ENCODE results near the gene DNAH10.

The DNAH10 gene

DNA sequence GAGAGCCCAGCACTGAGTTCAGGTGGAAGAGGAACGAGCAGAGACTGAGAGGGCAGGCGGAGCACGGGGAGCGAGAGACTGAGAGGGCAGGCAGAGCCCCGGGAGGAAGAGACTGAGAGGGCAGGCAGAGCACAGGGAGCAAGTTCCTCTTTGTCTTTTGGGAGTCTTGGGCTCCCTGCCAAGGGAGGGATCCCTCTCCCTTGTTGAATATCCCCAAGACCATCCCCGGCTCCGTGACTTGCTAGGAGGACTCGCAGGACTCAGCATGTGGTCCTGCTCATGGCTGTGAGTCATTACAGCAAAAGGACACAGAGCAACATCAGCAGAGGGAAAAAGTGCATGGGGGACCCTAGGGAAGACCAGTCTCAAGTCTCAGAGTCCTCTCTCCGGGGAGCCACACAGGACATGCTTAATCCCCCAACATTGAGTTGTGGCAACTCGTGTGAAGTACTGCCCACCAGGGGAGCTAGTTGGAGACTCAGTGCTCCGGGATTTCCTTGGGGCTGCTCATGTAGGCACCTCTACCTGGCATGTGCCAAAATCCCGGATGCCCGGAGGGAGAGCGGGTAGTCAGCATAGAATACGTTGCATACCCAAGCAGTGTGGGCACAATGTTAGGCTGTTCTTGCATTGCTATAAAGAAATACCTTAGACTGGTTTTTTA, 129.5 kb downstream of the DNAH10 start:
- no peaks in the 10 kb centered on the region for H3K4me1 ChIP-seq (ENCODE audit: control insufficient read depth, low read depth, low read length)
- no peak overlapping the region for H3K4me3 ChIP-seq (ENCODE audit: low read length)
- H3K9me3 ChIP-seq (ENCODE audit: control insufficient read depth, low read depth, low read length), result no peaks in the 10 kb centered on the region
- no peaks in the 10 kb centered on the region for H3K27me3 ChIP-seq (ENCODE audit: control insufficient read depth, insufficient read depth, low read length)
- H3K9ac ChIP-seq (ENCODE audit: low read length), result no peak overlapping the region
- no peaks in the 10 kb centered on the region for H3K36me3 ChIP-seq (ENCODE audit: control insufficient read depth, low read depth, low read length)
- H3K27ac ChIP-seq (ENCODE audit: low read length), result no peak overlapping the region

DNA sequence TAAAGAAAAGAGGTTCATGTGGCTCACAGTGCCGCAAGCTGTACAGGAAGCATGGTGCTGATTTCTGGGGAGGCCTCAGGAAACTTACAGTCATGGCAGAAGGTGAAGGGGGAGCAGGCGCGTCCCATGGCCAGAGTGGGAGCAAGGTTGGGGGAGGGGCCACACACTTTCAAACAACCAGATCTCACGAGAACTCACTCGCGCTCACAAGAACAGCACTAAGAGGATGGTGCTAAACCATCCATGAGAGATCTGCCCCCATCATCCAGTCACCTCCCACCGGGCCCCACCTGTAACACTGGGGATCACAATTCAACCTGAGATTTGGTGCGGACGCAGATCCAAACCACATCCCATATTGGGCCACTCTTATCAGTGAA, 130.1 kb downstream of the DNAH10 start:
- H3K27me3 ChIP-seq (ENCODE audit: control insufficient read depth, insufficient read depth, low read length), result no peaks in the 10 kb centered on the region
- no peaks in the 10 kb centered on the region for H3K36me3 ChIP-seq (ENCODE audit: control insufficient read depth, low read depth, low read length)
- no peaks in the 10 kb centered on the region for H3K9me3 ChIP-seq (ENCODE audit: control insufficient read depth, low read depth, low read length)
- no peak overlapping the region for H3K9ac ChIP-seq (ENCODE audit: low read length)
- no peaks in the 10 kb centered on the region for H3K4me1 ChIP-seq (ENCODE audit: control insufficient read depth, low read depth, low read length)
- no peak overlapping the region for H3K27ac ChIP-seq (ENCODE audit: low read length)
- H3K4me3 ChIP-seq (ENCODE audit: low read length), result no peak overlapping the region

DNA sequence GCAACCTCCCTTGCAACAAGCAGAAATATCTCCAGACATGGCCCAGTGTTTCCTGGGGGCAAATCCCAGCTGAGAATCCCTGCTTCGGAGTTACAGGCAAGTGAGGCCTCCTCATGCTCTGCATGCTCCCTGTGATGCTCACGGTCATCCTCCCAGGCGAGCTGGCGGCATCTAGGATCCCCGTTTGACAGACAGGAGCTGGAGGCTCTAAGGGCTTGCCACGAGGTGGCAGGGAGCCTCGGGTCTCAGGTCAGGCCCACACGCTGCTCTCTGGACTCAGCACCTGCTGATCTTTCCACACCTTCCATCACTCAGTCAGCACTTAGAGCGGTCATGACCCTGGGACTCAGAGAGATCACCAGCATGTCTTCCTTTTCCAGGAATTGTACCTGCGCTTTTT, 130.8 kb downstream of the DNAH10 start:
- H3K36me3 ChIP-seq (ENCODE audit: control insufficient read depth, low read depth, low read length), result no peaks in the 10 kb centered on the region
- no peaks in the 10 kb centered on the region for H3K9me3 ChIP-seq (ENCODE audit: control insufficient read depth, low read depth, low read length)
- H3K27ac ChIP-seq (ENCODE audit: low read length), result no peak overlapping the region
- H3K4me1 ChIP-seq (ENCODE audit: control insufficient read depth, low read depth, low read length), result no peaks in the 10 kb centered on the region
- no peak overlapping the region for H3K9ac ChIP-seq (ENCODE audit: low read length)
- no peak overlapping the region for H3K4me3 ChIP-seq (ENCODE audit: low read length)
- H3K27me3 ChIP-seq (ENCODE audit: control insufficient read depth, insufficient read depth, low read length), result no peaks in the 10 kb centered on the region

DNA sequence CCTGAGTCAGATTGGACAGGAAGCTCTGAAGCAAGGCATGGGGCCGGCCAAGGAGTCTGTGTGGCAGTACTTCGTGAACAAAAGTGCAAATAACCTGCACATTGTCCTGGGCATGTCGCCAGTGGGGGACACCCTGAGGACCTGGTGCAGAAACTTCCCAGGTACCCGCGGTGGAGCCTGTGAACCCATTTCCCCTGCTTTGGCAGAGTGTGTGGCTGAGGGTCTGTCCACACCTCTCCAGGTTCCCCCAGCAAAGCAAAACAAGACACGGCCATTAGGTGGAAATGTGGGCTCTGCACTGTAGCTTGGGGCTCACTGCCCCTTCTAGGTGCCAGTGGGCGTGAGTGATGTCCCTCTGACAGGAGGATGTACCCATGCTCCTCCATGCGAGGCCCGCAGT, 131.2 kb downstream of the DNAH10 start:
- H3K4me1 ChIP-seq (ENCODE audit: control insufficient read depth, low read depth, low read length), result no peaks in the 10 kb centered on the region
- no peak overlapping the region for H3K9ac ChIP-seq (ENCODE audit: low read length)
- H3K27ac ChIP-seq (ENCODE audit: low read length), result no peak overlapping the region
- no peaks in the 10 kb centered on the region for H3K9me3 ChIP-seq (ENCODE audit: control insufficient read depth, low read depth, low read length)
- no peaks in the 10 kb centered on the region for H3K36me3 ChIP-seq (ENCODE audit: control insufficient read depth, low read depth, low read length)
- H3K4me3 ChIP-seq (ENCODE audit: low read length), result no peak overlapping the region
- H3K27me3 ChIP-seq (ENCODE audit: control insufficient read depth, insufficient read depth, low read length), result no peaks in the 10 kb centered on the region

DNA sequence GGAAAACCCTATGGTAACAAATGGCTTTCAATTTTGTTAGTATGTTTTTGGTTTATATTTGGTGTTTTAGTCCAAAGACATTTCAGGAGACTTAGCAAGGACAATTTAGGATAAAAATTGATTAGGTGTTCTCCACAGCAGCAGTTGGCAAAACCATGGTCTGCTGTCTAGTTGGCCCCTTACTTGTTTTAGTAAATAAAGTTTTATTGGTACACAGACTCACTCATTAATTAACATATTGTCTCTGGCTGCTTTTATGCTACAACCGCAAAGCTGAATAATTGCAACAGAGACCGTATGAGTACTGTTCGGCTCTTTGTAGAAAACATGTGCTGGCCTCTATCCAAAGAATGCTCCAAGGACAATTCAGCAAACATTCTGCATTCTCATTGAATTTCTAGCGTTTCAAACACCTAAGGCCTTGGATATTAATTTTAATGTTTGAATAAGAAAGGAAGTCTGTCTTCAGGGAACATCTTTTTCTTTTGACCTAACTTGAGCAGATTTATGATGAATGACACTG, 132.8 kb downstream of the DNAH10 start:
- H3K4me3 ChIP-seq (ENCODE audit: low read length), result no peak overlapping the region
- H3K27me3 ChIP-seq (ENCODE audit: control insufficient read depth, insufficient read depth, low read length), result no peaks in the 10 kb centered on the region
- no peak overlapping the region for H3K27ac ChIP-seq (ENCODE audit: low read length)
- H3K4me1 ChIP-seq (ENCODE audit: control insufficient read depth, low read depth, low read length), result no peaks in the 10 kb centered on the region
- H3K36me3 ChIP-seq (ENCODE audit: control insufficient read depth, low read depth, low read length), result no peaks in the 10 kb centered on the region
- H3K9me3 ChIP-seq (ENCODE audit: control insufficient read depth, low read depth, low read length), result no peaks in the 10 kb centered on the region
- H3K9ac ChIP-seq (ENCODE audit: low read length), result no peak overlapping the region

DNA sequence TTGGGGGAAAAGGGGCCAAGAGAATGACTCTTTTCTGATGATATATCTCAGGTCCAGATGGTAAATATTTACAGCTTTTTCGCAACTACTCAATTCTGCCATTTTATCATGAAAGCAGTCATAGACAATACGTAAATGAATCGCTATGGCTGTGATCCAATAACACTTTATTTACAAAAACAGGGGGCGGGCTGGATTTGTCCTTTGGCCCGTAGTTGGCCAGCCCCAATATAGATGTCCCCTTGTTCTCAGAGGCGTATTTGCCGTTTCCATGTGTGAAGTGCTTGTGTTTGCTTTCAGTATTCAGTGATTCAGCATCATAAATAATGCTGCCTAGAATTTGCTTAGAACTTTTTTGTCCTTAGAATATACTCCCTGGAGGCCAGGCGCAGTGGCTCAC, 133.3 kb downstream of the DNAH10 start:
- H3K4me1 ChIP-seq (ENCODE audit: control insufficient read depth, low read depth, low read length), result no peaks in the 10 kb centered on the region
- H3K36me3 ChIP-seq (ENCODE audit: control insufficient read depth, low read depth, low read length), result no peaks in the 10 kb centered on the region
- H3K27me3 ChIP-seq (ENCODE audit: control insufficient read depth, insufficient read depth, low read length), result no peaks in the 10 kb centered on the region
- no peaks in the 10 kb centered on the region for H3K9me3 ChIP-seq (ENCODE audit: control insufficient read depth, low read depth, low read length)
- no peak overlapping the region for H3K9ac ChIP-seq (ENCODE audit: low read length)
- no peak overlapping the region for H3K27ac ChIP-seq (ENCODE audit: low read length)
- no peak overlapping the region for H3K4me3 ChIP-seq (ENCODE audit: low read length)

DNA sequence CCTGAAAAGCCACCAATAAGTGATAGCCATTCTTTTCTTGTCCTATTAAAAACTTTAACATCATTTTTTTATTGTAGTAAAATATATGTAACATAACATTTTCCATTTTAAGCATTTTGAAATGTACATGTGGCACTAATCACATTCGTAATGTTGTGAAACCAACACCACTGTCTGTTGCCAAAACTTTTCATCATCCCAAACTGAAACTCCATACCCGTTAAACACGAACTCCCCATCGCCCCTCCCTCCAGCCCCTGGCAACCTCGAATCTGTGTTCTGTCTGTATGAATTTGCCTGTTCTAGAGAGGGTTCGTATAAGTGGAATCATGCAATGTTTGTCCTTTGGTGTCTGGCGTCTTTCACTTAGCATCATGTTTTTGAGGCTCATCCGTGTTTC, 134.7 kb downstream of the DNAH10 start:
- Histone ChIP-seq H3K4me3 (ENCODE audit: low read length) (no peak overlapping the region), H3K9ac (ENCODE audit: low read length) (no peak overlapping the region), H3K36me3 (ENCODE audit: control insufficient read depth, low read depth, low read length) (no peaks in the 10 kb centered on the region), H3K4me1 (ENCODE audit: control insufficient read depth, low read depth, low read length) (no peaks in the 10 kb centered on the region), H3K27ac (ENCODE audit: low read length) (no peak overlapping the region), H3K9me3 (ENCODE audit: control insufficient read depth, low read depth, low read length) (no peaks in the 10 kb centered on the region), H3K27me3 (ENCODE audit: control insufficient read depth, insufficient read depth, low read length) (no peaks in the 10 kb centered on the region)

DNA sequence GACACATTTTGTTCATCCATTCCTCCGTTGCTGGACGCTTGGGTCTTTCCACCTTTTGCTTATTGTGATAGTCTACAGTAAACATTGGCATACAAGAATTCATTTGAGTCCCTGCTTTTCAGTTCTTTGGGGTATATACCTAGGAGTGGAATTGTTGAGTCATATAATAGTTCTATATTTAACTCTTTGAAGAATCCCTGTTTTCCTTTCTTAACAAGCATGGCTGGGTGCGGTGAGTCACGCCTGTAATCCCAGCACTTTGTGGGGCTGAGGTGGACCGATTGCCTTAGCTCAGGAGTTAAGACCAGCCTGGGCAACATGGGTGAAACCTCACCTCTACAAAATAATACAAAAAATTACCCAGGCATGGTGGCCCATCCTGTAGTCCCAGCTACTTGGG, 135.1 kb downstream of the DNAH10 start:
- Histone ChIP-seq H3K27ac (ENCODE audit: low read length) (no peak overlapping the region), H3K9ac (ENCODE audit: low read length) (no peak overlapping the region), H3K27me3 (ENCODE audit: control insufficient read depth, insufficient read depth, low read length) (no peaks in the 10 kb centered on the region), H3K36me3 (ENCODE audit: control insufficient read depth, low read depth, low read length) (no peaks in the 10 kb centered on the region), H3K4me1 (ENCODE audit: control insufficient read depth, low read depth, low read length) (no peaks in the 10 kb centered on the region), H3K4me3 (ENCODE audit: low read length) (no peak overlapping the region), H3K9me3 (ENCODE audit: control insufficient read depth, low read depth, low read length) (no peaks in the 10 kb centered on the region)

DNA sequence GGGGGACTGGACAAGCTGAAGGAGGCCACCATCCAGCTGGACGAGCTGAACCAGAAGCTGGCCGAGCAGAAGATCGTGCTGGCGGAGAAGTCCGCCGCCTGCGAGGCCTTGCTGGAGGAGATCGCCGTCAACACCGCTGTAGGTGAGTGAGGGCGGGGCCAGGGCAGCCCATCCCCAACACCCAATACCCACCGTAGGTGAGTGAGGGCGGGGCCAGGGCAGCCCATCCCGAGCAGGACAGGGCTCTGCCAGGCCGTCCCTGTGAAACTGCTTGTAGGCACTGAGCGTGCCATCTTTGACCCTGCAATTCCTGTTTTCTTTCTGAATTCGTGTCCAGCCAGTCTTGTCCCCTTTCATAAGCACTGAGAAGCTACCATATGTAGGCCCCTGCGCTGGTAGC, 136.6 kb downstream of the DNAH10 start:
- no peaks in the 10 kb centered on the region for H3K36me3 ChIP-seq (ENCODE audit: control insufficient read depth, low read depth, low read length)
- H3K4me3 ChIP-seq (ENCODE audit: low read length), result no peak overlapping the region
- no peak overlapping the region for H3K27ac ChIP-seq (ENCODE audit: low read length)
- H3K9ac ChIP-seq (ENCODE audit: low read length), result no peak overlapping the region
- H3K9me3 ChIP-seq (ENCODE audit: control insufficient read depth, low read depth, low read length), result no peaks in the 10 kb centered on the region
- no peaks in the 10 kb centered on the region for H3K4me1 ChIP-seq (ENCODE audit: control insufficient read depth, low read depth, low read length)
- no peaks in the 10 kb centered on the region for H3K27me3 ChIP-seq (ENCODE audit: control insufficient read depth, insufficient read depth, low read length)

DNA sequence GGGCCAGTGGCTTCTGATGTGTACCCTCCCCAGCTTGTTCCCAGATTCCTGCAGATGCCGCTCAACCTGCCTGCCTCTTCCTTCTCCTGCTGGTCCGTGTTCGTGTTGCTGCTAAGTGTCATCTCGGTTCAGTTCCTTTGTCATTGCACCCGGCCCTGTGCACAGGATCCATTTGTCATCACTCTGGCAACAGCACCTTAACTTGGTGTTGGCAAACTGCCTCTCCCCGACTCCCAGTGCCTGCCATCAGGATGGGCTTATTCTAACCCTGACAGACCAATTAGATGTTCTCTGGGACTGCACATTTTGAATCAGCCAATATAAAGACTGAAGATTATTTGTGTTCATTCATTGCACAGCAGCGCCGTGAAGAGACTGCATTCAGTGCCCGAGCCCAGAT, 137.3 kb downstream of the DNAH10 start:
- Histone ChIP-seq H3K9me3 (ENCODE audit: control insufficient read depth, low read depth, low read length) (no peaks in the 10 kb centered on the region), H3K27ac (ENCODE audit: low read length) (no peak overlapping the region), H3K4me1 (ENCODE audit: control insufficient read depth, low read depth, low read length) (no peaks in the 10 kb centered on the region), H3K27me3 (ENCODE audit: control insufficient read depth, insufficient read depth, low read length) (no peaks in the 10 kb centered on the region), H3K4me3 (ENCODE audit: low read length) (no peak overlapping the region), H3K36me3 (ENCODE audit: control insufficient read depth, low read depth, low read length) (no peaks in the 10 kb centered on the region), H3K9ac (ENCODE audit: low read length) (no peak overlapping the region)

DNA sequence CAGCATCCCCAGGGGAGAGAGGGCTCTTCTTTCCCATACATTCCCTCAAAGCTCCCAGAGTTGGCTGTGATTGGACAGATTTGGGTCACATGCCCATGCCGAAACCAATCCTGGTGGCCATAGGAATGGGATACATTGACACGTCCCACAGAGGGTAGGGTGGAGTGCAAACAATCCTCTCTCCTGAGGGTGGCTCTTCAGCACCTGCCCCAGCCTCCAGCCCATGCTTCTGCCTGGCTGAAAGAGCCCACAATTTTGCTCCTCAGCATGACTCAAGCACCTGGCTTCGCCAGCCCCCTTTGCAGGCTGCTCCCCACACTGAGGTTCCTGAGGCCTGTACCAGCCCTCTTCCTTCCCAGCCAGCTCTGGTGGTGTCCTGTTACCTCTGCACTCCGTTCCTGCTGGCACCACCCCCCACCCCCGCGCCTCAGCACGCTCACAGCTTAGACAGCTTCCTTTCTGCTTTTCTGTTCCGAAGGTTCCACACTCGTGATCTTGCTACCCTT, 138.8 kb downstream of the DNAH10 start:
- H3K4me1 ChIP-seq (ENCODE audit: control insufficient read depth, low read depth, low read length), result no peaks in the 10 kb centered on the region
- no peak overlapping the region for H3K4me3 ChIP-seq (ENCODE audit: low read length)
- no peak overlapping the region for H3K9ac ChIP-seq (ENCODE audit: low read length)
- H3K36me3 ChIP-seq (ENCODE audit: control insufficient read depth, low read depth, low read length), result no peaks in the 10 kb centered on the region
- H3K27ac ChIP-seq (ENCODE audit: low read length), result no peak overlapping the region
- no peaks in the 10 kb centered on the region for H3K9me3 ChIP-seq (ENCODE audit: control insufficient read depth, low read depth, low read length)
- H3K27me3 ChIP-seq (ENCODE audit: control insufficient read depth, insufficient read depth, low read length), result no peaks in the 10 kb centered on the region

DNA sequence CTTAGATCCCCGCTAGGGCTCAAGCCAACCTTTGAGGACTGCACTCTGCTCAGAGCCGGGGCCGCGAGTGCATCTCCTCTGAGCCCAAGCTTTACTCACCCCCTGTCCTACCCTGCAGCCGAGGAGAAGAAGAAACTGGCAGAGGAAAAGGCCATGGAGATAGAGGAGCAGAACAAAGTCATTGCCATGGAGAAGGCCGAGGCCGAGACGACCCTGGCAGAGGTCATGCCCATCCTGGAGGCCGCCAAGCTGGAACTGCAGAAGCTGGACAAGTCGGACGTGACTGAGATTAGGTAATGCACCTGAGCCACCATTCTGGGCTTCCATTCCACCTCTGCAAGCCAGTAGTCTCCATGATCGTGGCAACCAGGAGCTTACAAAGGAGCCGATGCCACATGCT, 140.7 kb downstream of the DNAH10 start:
- Histone ChIP-seq H3K9ac (ENCODE audit: low read length) (no peak overlapping the region), H3K9me3 (ENCODE audit: control insufficient read depth, low read depth, low read length) (no peaks in the 10 kb centered on the region), H3K27ac (ENCODE audit: low read length) (no peak overlapping the region), H3K27me3 (ENCODE audit: control insufficient read depth, insufficient read depth, low read length) (no peaks in the 10 kb centered on the region), H3K36me3 (ENCODE audit: control insufficient read depth, low read depth, low read length) (no peaks in the 10 kb centered on the region), H3K4me3 (ENCODE audit: low read length) (no peak overlapping the region), H3K4me1 (ENCODE audit: control insufficient read depth, low read depth, low read length) (no peaks in the 10 kb centered on the region)

Data from iPS-18a (cell line).